Stimulated activated CD8-positive, alpha-beta memory T cell treated with anti-CD3 and anti-CD28 coated beads, Interleukin-12 subunit alpha, Interleukin-12 subunit beta, amount 100 ng/mL, for 1 hour (primary cell): ENCODE data around the gene MORC2.

Experiments
- DNase-seq: peaks from one replicate; pipeline ENCODE4 v3.0.0-alpha.2; 2020; ENCODE audit warnings: low read depth

Gene MORC2

GRCh38 chr22:30889268-30889995 is 79.1 kb downstream of the MORC2 start:
- DNase-seq = no peak

GRCh38 chr22:30887861-30888260 is 80.7 kb downstream of the MORC2 start:
- DNase-seq = no peak

GRCh38 chr22:30887453-30887852 is 81.1 kb downstream of the MORC2 start:
- no peak for DNase-seq

- DNase-seq = no peak
These were observed 83.0 kb downstream of the MORC2 start for GRCh38 chr22:30885591-30885990.

- DNase-seq = no peak
These were observed 83.6 kb downstream of the MORC2 start for GRCh38 chr22:30885001-30885366.

- no peak for DNase-seq
These were observed 84.2 kb downstream of the MORC2 start for GRCh38 chr22:30884211-30885000.

GRCh38 chr22:30883586-30884145 is 84.9 kb downstream of the MORC2 start:
- DNase-seq = no peak

- no peak for DNase-seq
These were observed 85.5 kb downstream of the MORC2 start for GRCh38 chr22:30882974-30883533.

GRCh38 chr22:30882184-30882717 is 86.3 kb downstream of the MORC2 start:
- no peak for DNase-seq

GRCh38 chr22:30881361-30882183 is 87.0 kb downstream of the MORC2 start:
- DNase-seq = no peak

GRCh38 chr22:30880847-30881246 is 87.7 kb downstream of the MORC2 start:
- DNase-seq = no peak

- no peak for DNase-seq
These were observed 88.4 kb downstream of the MORC2 start for GRCh38 chr22:30880181-30880601.

GRCh38 chr22:30879415-30879797 is 89.2 kb downstream of the MORC2 start:
- DNase-seq = no peak

GRCh38 chr22:30878516-30879414 is 89.8 kb downstream of the MORC2 start:
- DNase-seq = no peak

GRCh38 chr22:30877662-30878515 is 90.7 kb downstream of the MORC2 start:
- DNase-seq = no peak

- no peak for DNase-seq
These were observed 91.5 kb downstream of the MORC2 start for GRCh38 chr22:30876915-30877553.

- no peak for DNase-seq
These were observed 92.3 kb downstream of the MORC2 start for GRCh38 chr22:30876221-30876751.

- no peak for DNase-seq
These were observed 92.9 kb downstream of the MORC2 start for GRCh38 chr22:30875481-30876215.
